Measurements from ENCODE around the gene MEX3A. TPM values are rescaled to one million over a fixed set of nuclear protein-coding genes. Genes with fewer than 3 reads are reported as not detected.

The MEX3A gene
- total RNA-seq, 2 donors from 2014 or later = 3.3 to 5.7 TPM

- no peaks in the 10 kb centered on the region for H3K27me3 ChIP-seq (replicated peaks; ENCODE audit: insufficient read depth)
- intact Hi-C loops (cut with DNase I) = no loop called here
- H3K4me3 ChIP-seq = peak overlapping the region; percentile 86 to 96
- H3K9me3 ChIP-seq = no peaks in the 10 kb centered on the region
- 2% methylated on average over 19 of the region's 19 CpGs for WGBS
- no peaks in the 10 kb centered on the region for H3K36me3 ChIP-seq
- peaks cover 38% of the 10 kb centered on the region for H3K4me1 ChIP-seq (replicated peaks)
- peak; percentile 62 for DNase-seq (ENCODE audit: low spot score)
- peak overlapping the region; percentile 90 to 92 for H3K27ac ChIP-seq
- TF ChIP-seq CTCF (IDR thresholded peaks at IDR 0.05) (no peak), POLR2A (IDR thresholded peaks at IDR 0.05) (peak; percentile 46)
These were observed 33.5 kb upstream of the MEX3A start for GRCh38 chr1:156115514-156116374.

GRCh38 chr1:156114919-156115513 is 32.8 kb upstream of the MEX3A start:
- intact Hi-C loops (cut with DNase I) = no loop called here
- no peak for DNase-seq (ENCODE audit: low spot score)
- no peaks in the 10 kb centered on the region for H3K9me3 ChIP-seq
- TF ChIP-seq POLR2A (IDR thresholded peaks at IDR 0.05) (peak; percentile 14), POLR2AphosphoS5 (IDR thresholded peaks at IDR 0.05) (no peak), CTCF (IDR thresholded peaks at IDR 0.05) (no peak)
- H3K27me3 ChIP-seq (replicated peaks; ENCODE audit: insufficient read depth) = no peaks in the 10 kb centered on the region
- WGBS = under 1% methylated on average over 48 of the region's 49 CpGs
- peaks cover 31% of the 10 kb centered on the region for H3K4me1 ChIP-seq (replicated peaks)
- no peaks in the 10 kb centered on the region for H3K36me3 ChIP-seq
- peak overlapping the region; percentile 90 to 92 for H3K27ac ChIP-seq
- H3K4me3 ChIP-seq = peak overlapping the region; percentile 86 to 96

GRCh38 chr1:156114101-156114918 is 32.0 kb upstream of the MEX3A start, which contains the start of gene LMNA:
Gene LMNA (plus strand): TSS chr1:156114711. CDS start chr1:156114919, 208 bp downstream.
- Histone ChIP-seq H3K27ac (peak within 1 kb of the TSS; percentile 90 to 92), H3K4me1 (replicated peaks) (peaks cover 25% of the 10 kb centered on the region), H3K9me3 (no peaks in the 10 kb centered on the region), H3K36me3 (no peaks in the 10 kb centered on the region), H3K27me3 (replicated peaks; ENCODE audit: insufficient read depth) (no peaks in the 10 kb centered on the region), H3K4me3 (peak within 1 kb of the TSS; percentile 86 to 96)
- intact Hi-C loops (cut with DNase I) = no loop called here
- DNase-seq (ENCODE audit: low spot score) = peak; percentile 93
- under 1% methylated on average over 30 of the region's 37 CpGs for WGBS
- peak in 1 of 4 experiments; percentile 13 for TF ChIP-seq CTCF (IDR thresholded peaks at IDR 0.05)
- peak; percentile 98 for TF ChIP-seq POLR2A (IDR thresholded peaks at IDR 0.05)
- TF ChIP-seq POLR2AphosphoS5 (IDR thresholded peaks at IDR 0.05) = peak; percentile 91

GRCh38 chr1:156113282-156113950 is 31.2 kb upstream of the MEX3A start:
- WGBS = 32% methylated on average over 4 of the region's 4 CpGs
- peaks cover 18% of the 10 kb centered on the region for H3K4me1 ChIP-seq (replicated peaks)
- TF ChIP-seq POLR2A (IDR thresholded peaks at IDR 0.05) (no peak), POLR2AphosphoS5 (IDR thresholded peaks at IDR 0.05) (no peak), CTCF (IDR thresholded peaks at IDR 0.05) (no peak)
- no peak overlapping the region for H3K4me3 ChIP-seq
- H3K36me3 ChIP-seq = no peaks in the 10 kb centered on the region
- H3K27me3 ChIP-seq (replicated peaks; ENCODE audit: insufficient read depth) = no peaks in the 10 kb centered on the region
- no peaks in the 10 kb centered on the region for H3K9me3 ChIP-seq
- intact Hi-C loops (cut with DNase I) = no loop called here
- DNase-seq (ENCODE audit: low spot score) = no peak
- peak overlapping the region; percentile 90 to 92 for H3K27ac ChIP-seq

Measured in prostate gland (tissue), 2 donors.